Activated CD8-positive, alpha-beta memory T cell treated with anti-CD3 and anti-CD28 coated beads for 48 hours (primary cell): ENCODE measurements around the gene ZNF223.

Source experiments
- DNase-seq, 3 experiments: peaks; one replicate each; pipeline ENCODE4 v3.0.0-alpha.2; 2020; ENCODE audit warnings: low read depth in 2 of 3, low spot score in 2 of 3

Gene ZNF223

DNA sequence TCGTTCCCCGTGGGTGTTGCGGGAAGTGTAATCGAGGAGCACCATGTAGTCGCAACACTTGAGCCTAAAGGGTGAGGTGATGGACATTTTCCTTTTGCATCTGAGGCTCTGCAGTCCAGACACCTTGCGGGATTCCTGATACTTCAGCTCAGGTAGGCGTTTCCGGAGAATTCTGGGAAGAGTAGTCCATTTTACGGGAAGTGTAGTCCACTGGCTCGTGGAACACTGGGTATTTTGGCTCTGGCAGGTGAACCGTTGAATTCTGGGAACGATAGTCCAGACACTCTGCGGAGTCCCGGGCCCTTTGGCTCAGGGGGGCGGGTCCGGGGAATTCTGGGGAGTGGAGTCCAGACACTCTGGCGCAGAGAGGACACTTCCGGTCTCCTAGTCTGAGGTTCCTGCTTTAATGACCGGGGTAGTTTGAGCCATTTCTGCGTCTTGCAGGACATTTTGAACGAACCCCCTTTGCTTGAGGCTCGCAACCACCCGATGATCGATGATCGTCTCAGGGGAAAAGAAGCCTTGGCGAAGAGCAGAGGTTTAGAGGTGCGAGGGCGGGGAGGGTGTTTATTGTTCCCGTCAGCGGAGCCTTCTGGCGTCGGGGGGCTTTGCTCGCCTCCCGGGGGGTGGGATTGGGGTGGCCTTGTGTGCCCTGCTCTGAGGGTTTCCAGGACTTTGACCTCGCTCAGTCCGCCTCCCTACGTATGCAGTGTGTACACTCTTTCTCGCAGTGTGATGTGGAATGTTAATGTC is at the start of gene ZNF223:
Gene ZNF223, plus strand, starts transcription at position 387 of the 753 bp plus-strand sequence. CDS start 3,141 bp downstream, outside the sequence.
- DNase-seq = no peak

DNA sequence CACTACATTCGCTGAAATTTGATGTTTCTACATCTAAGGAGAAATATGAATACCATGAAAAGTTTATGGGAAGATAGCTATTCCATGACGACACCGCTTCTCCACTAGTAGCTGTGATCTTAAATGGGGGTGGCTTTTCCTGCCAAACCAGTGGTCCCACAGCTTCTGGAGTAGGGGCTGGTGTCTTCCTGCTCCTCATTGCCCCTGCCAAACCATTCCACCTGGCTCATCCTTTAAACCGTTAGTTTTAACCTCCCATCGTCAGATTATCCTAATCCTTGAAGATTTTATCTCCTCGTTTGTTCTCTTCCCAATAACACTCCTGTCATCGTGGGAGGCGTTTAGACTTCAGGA is 49.6 kb upstream of the ZNF223 start:
- DNase-seq = no peak

GRCh38 chr19:44002566-44003460 is 49.0 kb upstream of the ZNF223 start, which contains the start of gene ZNF230:
TSS of gene ZNF230 (plus strand) at chr19:44002957. CDS start at chr19:44007079, 4,122 bp downstream.
- peak; percentile 37 to 58 (median 58) for DNase-seq

- DNase-seq = no peak
Observed at GRCh38 chr19:44003461-44004009, 48.3 kb upstream of the ZNF223 start.

- no peak for DNase-seq
Observed at GRCh38 chr19:44005973-44006372, 45.9 kb upstream of the ZNF223 start.

DNA sequence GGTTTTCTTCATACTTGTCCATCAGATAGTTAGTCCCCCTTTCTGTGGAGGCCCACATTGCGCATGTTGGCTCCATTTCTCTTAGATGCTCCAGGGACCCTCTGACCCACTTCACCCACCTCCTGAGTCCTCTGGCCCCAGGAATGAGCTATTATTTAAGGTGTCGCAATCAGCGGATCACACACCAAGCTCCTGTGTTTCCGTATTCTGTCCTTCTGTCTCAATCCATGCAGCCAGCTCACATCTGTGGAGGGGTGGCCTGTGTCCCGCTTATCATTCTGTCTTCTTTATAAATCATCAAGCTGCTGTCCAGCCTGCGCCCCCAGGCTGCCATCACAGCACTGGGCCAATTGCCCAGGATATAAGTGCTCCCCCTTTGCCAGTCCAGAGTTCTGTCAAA is 44.4 kb upstream of the ZNF223 start:
- no peak for DNase-seq

DNA sequence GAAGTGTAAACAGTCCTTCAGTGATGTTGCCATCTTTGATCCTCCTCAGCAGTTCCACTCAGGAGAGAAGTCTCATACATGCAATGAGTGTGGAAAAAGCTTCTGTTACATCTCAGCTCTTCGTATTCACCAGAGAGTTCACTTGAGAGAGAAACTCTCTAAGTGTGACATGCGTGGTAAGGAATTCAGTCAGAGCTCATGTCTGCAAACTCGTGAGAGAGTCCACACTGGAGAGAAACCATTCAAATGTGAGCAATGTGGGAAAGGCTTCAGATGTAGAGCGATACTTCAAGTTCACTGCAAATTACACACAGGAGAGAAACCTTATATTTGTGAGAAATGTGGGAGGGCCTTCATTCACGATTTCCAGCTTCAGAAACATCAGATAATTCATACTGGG is 41.4 kb upstream of the ZNF223 start:
- no peak for DNase-seq

- no peak for DNase-seq
Observed at GRCh38 chr19:44019498-44019897, 32.3 kb upstream of the ZNF223 start.

- no peak for DNase-seq
Observed at GRCh38 chr19:44021221-44021620, 30.6 kb upstream of the ZNF223 start.

- DNase-seq = no peak
Observed at GRCh38 chr19:44024900-44025216, 27.0 kb upstream of the ZNF223 start.

DNA sequence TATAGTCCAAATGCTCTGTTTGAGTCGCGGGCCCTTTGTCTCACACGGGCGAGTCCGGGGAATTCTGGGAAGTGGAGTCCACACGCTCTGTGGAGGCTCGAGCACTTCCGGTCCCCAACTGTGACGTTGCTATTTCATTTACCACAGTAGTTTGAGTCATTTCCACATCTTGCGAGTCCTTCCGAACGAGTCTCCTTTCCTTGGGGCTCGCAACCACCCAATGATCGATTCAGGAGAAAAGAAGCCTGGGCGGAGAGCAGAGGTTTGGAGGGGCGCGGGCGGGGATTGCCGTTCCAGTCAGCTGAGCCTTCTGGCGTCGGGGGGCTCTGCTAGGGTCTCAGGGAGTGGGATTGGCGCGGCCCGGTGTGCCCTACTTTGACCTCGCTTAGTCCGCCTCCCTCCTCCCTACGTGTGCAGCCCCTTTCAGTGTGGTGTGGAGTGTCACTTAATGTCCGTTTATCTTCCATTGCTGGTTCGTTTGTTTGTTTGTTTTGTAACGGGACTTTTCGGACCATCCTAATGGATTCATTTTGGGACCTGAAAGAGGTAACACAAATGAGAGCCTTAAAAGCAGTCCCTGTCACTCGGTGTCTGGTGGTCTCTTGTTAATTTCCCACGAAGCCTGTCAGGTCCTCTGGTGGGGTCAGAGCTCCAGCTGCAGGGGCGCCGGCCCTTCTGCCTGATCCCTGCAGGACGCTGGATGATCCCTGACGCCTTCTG is 26.5 kb upstream of the ZNF223 start, which contains the start of gene ZNF222:
Gene ZNF222, plus strand, starts transcription at position 163 of the 720 bp plus-strand sequence. Its CDS starts 58 bp downstream, at position 221.
- peak; percentile 38 to 46 (median 39) for DNase-seq

GRCh38 chr19:44026622-44027021 is 25.2 kb upstream of the ZNF223 start:
- DNase-seq = no peak

DNA sequence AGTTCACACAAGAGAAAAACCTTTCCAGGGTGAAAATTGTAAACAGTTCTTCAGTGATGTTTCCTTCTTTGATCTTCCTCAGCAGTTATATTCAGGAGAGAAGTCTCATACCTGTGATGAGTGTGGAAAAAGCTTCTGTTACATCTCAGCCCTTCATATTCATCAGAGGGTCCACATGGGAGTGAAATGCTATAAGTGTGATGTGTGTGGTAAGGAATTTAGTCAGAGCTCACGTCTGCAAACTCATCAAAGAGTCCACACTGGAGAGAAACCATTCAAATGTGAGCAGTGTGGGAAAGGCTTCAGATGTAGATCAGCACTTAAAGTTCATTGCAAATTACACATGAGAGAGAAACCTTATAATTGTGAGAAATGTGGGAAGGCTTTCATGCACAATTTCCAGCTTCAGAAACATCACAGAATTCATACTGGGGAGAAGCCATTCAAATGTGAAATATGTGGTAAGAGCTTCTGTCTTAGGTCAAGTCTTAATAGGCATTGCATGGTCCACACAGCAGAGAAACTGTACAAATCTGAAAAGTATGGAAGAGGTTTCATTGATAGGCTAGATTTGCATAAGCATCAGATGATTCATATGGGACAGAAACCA is 19.7 kb upstream of the ZNF223 start:
- no peak for DNase-seq

GRCh38 chr19:44042147-44042546 is 9.7 kb upstream of the ZNF223 start:
- DNase-seq = no peak

DNA sequence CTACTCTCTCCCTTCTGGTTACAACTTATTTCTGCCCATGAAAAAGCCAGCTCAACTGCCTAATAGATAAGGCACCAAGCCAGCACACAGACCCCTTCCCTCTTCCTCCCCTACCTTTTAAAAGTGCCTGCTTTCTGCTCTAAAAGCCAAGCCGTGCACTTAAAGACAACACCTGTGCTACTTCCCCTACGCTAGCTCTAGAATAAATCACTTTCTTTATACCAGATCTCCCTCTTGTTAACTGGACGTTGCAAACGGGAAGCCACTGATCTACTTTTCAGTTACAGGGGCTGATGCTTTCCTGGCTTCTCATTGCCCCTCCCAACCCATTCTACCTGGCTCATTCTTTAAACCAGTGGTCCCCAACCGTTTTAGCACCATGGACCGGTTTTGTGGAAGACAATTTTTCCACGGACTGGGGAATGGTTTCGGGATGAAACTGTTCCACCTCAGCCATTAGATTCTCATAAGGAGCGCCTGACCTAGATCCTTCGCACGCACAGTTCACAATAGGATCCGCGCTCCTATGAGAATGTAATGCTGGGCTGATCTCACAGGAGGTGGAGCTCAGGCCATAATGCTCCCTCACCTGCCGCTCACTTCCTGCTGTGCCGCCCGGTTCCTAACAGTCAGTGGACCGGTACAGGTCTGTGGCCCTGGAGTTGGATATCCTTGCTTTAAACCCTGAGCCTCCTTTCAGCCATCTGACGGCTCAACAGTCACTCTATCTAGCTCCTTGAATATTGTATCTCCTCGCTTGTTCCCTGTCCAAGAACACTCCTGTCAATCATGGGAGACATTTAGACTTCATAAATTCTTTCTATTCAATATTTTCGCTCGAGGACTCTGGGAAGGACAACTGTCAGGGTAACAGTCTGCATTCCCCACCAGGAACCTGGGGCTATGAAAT is 841 bp upstream of the ZNF223 start:
- DNase-seq = no peak

DNA sequence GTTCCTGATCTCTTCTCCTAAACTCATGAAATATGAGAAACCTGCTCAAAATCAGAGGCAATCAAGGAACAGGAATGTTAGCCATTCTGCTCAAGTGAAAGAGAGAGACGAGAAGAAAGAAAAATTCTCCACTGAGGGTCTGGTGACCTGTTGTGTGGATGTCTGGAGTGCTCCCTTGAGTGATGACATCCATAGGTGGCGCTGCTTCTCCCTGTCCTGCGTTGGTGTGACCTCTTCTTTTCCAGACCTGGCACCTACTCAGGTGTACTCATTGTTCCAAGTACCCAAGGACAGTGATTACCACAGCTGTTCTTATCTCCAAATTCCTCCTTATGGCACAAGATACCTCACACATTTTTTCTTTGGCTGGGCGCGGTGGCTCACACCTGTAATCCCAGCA is 4.0 kb downstream of the ZNF223 start:
- DNase-seq = no peak

GRCh38 chr19:44059229-44059628 is 7.4 kb downstream of the ZNF223 start:
- DNase-seq = no peak

DNA sequence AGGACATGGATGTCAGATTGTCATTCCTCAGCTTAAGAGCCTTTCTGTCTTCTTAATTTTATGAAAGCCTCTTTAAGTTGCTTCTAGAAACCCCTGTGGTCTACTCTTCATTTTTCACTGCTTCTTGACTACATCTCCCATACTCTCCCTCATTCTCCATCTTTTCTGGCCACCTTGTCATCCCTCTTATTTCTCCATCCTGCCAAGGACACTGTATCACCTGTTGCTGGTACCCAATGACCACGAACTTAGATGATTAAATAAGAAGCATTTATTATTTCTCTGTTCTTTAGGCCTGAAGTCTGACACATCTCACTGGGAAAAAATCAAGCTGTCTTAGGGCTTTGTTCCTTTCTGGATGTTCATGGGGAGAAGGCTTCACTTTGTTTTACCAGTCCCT is 9.2 kb downstream of the ZNF223 start:
- DNase-seq = no peak

DNA sequence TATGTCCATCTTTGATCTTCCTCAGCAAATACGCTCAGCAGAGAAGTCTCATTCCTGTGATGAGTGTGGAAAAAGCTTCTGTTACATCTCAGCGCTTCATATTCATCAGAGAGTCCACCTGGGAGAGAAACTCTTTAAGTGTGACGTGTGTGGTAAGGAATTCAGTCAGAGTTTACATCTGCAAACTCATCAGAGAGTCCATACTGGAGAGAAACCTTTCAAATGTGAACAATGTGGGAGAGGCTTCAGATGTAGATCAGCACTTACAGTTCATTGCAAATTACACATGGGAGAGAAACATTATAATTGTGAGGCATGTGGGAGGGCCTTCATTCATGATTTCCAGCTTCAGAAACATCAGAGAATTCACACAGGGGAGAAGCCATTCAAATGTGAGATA is 14.5 kb downstream of the ZNF223 start:
- DNase-seq = no peak

DNA sequence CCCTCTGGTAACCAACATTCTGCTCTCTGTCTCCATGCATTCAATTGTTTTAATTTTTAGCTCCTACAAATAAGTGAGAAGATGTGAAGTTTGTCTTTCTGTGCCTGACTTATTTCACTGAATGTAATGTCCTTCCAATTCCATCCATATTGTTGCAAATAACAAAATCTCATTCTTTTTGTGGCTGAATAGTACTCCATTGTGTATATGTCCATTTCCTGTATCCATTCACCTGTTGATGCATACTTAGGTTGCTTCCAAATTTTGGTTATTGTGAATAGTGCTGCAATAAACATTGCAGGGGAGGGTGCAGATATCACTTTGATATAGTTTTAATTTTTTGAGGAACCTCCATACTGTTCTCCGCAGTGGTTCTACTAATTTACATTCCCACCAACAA is 17.6 kb downstream of the ZNF223 start:
- DNase-seq = no peak
